NCI-H1105 treated with DMSO at 0.1 percent for 48 hours (cell line): ENCODE measurements around the gene NDNF.
A peak's percentile ranks its signal among the peaks of the same experiment; 100 is the strongest.

Experiments
- DNase-seq: peaks from one replicate; lab custom pipeline; 2025; lab: John Stamatoyannopoulos, UW

The NDNF gene

DNA sequence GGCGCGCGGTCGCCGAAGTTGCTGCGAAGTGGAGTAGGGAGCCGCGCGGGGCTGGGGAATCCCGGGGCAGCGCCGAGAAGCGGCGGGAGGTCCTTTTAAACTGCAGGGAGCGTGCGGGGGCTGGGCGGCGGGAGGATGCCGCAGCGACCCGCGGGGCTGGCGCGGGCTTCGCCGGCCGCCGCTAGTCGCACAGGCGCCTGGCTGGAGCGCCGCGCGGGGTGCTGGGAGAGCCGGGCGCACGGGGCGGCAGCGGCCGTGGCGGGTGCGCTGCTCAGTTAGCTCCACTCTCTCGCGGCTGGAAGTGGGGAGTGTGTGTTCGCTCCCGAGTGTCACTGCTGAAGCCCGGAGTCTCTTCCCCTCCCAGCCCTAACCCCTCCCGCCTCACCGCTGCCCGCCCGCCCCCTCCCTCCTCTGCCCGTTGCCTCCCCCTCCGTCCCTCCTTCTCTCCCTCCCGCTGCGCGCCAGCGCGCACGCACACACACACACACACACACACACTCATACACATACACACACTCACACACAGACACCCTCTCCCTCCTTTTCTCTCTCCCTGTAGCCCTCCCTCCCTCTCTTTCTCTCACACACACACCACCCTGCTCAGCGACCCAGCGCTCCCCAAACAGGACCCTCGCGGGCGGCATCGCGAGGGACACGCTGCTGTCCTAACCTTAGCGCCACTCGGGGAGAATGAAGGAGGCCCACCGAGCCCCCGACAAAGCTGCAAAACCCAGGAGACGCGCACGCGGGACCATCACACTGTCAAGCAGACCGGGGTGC lies at the start of gene NDNF:
TSS of gene NDNF (minus strand) at position 312 of the 780 bp plus-strand sequence. CDS start 26,698 bp downstream, outside the sequence.
- peak; percentile 36 for DNase-seq

GRCh38 chr4:121119715-121120114 lies 47.4 kb upstream of the NDNF start:
- DNase-seq, result no peak

- no peak for DNase-seq
Observed at GRCh38 chr4:121118344-121118743, 46.0 kb upstream of the NDNF start.

- DNase-seq, result no peak
Observed at GRCh38 chr4:121114756-121115155, 42.4 kb upstream of the NDNF start.

GRCh38 chr4:121112530-121112929 lies 40.2 kb upstream of the NDNF start:
- no peak for DNase-seq

- DNase-seq, result peak; percentile 6
Observed at GRCh38 chr4:121108557-121108956, 36.2 kb upstream of the NDNF start.

DNA sequence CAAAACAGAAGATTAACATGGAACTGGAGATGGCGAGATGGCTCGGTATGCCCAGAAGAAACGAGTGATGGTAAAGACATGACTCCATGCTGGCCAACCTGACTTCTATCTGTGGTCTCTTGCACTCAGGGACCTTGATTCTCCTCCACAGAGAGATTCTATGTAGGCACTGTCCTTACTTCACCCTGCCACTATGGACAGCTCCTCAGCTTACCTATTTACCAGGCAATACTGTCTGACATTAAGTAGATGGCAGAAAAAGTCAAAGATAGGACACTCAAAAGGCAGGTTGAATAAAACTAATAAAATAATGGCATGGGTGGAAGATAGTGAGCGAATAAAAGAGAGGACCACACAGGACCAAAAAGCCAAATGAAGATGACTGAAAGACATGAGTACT lies 35.2 kb upstream of the NDNF start:
- DNase-seq, result no peak

DNA sequence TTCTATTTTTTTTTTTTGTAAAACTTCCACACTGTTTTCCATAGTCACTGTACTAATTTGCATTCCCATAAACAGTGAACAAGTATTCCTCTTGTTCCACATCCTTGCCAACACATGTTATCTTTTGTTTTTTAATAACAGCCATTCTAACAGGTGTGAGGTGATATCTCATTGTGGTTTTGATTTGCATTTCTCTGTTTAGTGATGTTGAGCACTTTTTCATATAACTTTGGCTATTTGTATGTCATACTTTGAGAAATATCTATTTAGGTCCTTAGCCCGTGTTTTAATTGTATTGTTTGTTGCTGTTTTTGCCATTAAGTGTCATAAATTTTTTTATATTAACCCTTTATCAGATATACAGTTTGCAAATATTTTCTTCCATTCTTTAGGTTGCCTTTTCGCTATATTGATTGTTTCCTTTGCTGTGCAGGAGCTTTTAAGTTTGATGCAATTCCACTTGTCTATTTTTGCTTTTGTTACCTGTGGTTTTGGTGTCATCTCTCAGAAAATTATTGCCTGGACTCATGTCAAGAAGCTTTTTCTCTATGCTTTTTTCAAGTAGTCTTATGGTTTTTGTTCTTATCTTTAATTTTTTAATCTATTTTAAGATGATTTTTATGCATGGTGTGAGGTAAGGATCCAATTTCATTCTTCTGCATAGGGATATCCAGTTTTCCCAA lies 27.9 kb upstream of the NDNF start:
- no peak for DNase-seq

- DNase-seq, result no peak
Observed at GRCh38 chr4:121098266-121098665, 25.9 kb upstream of the NDNF start.

- DNase-seq, result peak; percentile 15
Observed at GRCh38 chr4:121096629-121097028, 24.3 kb upstream of the NDNF start.

DNA sequence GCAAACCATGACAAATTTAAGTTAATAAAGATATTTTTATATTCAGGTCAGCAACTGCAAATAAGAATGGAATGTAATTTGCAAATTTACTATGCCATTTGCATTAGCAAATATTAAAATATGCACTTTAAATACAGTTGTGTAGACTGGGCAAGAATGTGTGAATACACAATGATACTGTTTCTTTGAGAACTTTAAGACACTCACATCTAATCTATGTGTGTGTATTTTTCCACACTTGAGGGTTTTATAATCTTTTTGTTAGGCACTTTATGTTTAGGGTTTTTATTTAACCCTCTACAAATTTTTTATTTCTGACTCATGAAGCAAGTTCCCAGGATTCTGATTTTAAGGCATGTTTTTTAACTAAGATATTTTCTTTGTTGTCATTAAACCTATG lies 23.9 kb upstream of the NDNF start:
- DNase-seq, result no peak

- DNase-seq, result no peak
Observed at GRCh38 chr4:121094297-121094966, 22.1 kb upstream of the NDNF start.

DNA sequence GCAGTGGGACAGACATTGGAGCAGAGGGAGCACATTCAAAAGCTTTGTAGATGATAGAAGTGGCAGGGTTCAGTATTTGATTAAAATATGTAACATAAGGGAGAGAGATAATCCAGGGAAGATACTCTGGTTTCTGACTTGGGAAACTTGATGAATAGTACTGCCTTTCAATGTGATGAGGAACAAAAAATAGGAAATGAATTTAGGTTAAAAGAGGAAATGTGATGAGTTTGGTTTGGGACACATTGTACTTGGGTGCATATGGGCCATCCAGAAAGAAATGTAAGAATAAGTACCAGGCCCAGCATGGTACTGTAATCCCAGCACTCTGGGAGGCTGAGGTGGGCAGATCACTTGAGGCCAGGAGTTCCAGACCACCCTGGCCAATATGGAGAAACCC lies 20.9 kb upstream of the NDNF start:
- no peak for DNase-seq

- no peak for DNase-seq
Observed at GRCh38 chr4:121091941-121092340, 19.6 kb upstream of the NDNF start.

- no peak for DNase-seq
Observed at GRCh38 chr4:121088867-121089266, 16.5 kb upstream of the NDNF start.

- DNase-seq, result no peak
Observed at GRCh38 chr4:121079376-121079775, 7.0 kb upstream of the NDNF start.

- DNase-seq, result no peak
Observed at GRCh38 chr4:121077496-121077895, 5.2 kb upstream of the NDNF start.

DNA sequence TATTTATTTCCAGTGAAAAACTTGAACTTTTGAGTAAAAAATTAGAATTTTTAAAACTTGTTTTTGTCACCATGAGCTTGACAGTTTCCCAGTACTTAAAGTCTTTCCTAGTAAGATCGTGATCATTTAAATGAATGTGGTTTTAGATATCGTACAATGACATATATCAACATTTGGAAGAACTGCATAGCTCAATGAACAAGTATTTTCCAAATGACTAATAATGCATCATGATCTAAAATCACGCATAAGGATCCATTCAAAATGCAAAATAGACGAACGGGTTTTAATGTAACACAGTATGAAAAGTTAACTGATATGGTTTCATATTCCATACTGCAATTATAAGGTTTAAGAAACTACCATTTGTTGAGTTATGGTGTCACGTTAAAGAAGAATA lies 4.1 kb upstream of the NDNF start:
- no peak for DNase-seq

DNA sequence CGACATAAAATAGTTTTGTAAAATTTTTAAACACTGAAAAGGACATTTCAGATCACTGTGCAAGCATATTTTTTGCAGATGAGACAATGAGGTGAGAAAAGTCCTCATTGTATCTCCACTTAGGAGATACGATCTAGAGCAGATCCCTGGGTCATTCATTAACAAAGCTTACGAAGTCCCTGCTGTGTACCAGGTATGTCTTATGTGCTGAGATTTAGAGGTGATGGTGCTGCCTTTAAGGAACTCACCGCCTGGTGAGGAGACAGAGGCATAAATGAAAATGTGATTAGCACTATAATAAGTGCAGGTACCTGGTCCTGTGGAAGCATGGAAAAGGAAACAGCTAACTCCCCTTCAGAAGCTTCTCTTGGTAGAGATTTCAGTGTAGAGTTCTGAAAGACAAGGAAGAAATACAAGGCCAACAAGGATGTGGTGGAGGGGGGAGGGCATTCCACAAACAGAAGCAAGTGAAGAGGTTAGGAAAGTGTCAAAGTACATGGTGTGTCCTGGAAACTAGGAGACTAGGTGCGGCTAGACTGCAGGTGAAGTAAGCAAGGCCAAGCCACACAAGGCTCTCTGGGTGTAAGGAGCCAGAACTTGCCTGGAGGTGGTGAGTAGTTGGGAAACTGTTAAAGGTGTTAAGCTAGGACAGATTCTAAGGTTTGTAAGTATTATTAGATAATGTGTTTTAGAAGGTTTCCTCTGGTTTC lies 1.5 kb upstream of the NDNF start:
- DNase-seq, result no peak

- peak; percentile 66 for DNase-seq
Observed at GRCh38 chr4:121073004-121073435, 685 bp upstream of the NDNF start.

DNA sequence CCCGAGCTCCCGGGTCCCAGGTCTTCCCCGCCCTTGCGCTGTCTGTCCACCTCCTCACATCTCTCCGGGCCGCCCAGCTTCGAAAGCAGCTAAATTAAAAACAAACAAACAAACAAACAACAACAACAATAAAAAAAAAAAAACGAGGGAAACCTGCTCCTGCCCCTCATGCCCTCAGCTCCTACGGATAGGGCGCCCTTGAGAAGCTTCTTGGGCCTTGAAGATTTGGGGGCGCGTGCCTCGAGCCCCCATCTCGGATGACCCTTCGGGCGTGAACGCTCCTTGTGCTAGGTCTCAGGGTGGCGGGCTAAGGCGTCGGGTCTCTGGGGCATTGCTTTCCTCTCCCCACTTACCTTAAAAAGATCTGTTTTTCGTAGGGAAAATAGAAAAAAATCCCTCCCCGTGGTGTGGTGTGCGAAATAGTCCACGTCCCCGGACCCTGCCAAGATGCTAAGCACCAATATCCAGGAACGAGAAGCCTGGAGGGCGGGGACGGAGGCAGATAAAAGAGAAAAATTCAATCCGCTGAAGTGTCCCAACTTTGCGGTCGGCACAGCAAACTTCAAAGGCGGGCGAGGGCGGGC lies 603 bp downstream of the NDNF start:
- DNase-seq, result no peak
